ENCODE data around the gene CCNG1. TPM values are rescaled to one million over a fixed set of nuclear protein-coding genes. Genes with fewer than 3 reads are reported as not detected.

Gene CCNG1
- total RNA-seq = 224 and 247 TPM in 2 replicates

GRCh38 chr5:163437309-163438182 is at the start of gene CCNG1:
CCNG1 (plus strand) TSS chr5:163437595; CDS start chr5:163439257, 1,662 bp downstream.

GRCh38 chr5:163459819-163460561 is 22.6 kb downstream of the CCNG1 start, which contains the start of gene NUDCD2:
NUDCD2 (minus strand) TSS chr5:163460102; CDS start chr5:163460050, 52 bp downstream.

GRCh38 chr5:163460562-163461171 is 23.3 kb downstream of the CCNG1 start, which contains the start of gene HMMR:
HMMR (plus strand) TSS chr5:163460632; CDS start chr5:163460693, 61 bp downstream.

Other genes with a start within 250 kb of the CCNG1 start
- gene NUDCD2, start 22.5 kb downstream of the CCNG1 start, total RNA-seq = 8.3 and 9.1 TPM in 2 replicates
- gene HMMR, start 23.0 kb downstream of the CCNG1 start, total RNA-seq = 43.2 and 43.8 TPM in 2 replicates
- gene MAT2B, start 68.0 kb downstream of the CCNG1 start, total RNA-seq = 117 and 121 TPM in 2 replicates

All from mammary microvascular endothelial cell (primary cell).